OCI-M2 (cell line): ENCODE data around the gene CIBAR2.
A peak's percentile ranks its signal among the peaks of the same experiment; 100 is the strongest.
"Not testable (repeated sequence)": the region's sequence is repeated elsewhere in the genome, so short reads cannot be mapped to it uniquely, and the experiment has no call there.

ENCODE experiments used
- DNase-seq: peaks from one replicate; lab custom pipeline; 2025; ENCODE audit not compliant: unreplicated experiment; lab: John Stamatoyannopoulos, UW

CIBAR2 gene

GRCh38 chr16:85128079-85128837 lies 16.0 kb upstream of the CIBAR2 start:
- no peak for DNase-seq

- DNase-seq: no peak
Measured at GRCh38 chr16:85127379-85127723, 15.1 kb upstream of the CIBAR2 start.

DNA sequence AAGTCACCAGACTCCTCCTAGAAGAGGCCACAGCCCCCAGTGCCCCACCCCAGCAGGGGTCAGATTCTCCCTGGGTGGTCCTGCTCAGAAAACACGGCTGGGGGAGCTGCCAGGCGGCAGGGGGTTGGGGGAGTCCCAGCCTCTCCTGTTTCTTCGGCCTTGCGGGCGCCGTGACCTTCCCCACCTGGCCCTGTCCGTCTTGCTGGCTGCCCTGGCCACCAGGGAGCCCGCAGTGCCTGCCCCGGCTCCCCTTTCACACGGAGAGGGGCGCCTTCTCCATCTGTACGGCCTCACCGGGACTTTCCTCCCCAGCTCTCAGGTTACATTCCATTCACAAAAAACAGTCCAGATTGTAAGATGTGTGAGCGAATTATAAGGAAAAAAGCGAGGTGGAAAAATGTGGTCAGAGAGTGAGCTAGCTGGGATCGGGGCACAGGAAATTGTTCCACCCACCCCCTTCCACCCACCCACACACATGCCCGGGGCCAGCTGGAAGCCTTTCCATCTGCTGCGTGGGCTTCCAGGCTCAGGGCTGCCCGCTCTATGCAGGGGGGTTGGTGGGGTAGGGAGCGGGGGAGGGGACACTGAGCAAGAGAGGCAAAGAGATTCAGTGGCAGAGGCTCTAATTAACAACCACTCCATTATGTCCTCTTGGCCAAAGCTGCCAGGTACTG lies 14.6 kb upstream of the CIBAR2 start:
- DNase-seq: no peak

DNA sequence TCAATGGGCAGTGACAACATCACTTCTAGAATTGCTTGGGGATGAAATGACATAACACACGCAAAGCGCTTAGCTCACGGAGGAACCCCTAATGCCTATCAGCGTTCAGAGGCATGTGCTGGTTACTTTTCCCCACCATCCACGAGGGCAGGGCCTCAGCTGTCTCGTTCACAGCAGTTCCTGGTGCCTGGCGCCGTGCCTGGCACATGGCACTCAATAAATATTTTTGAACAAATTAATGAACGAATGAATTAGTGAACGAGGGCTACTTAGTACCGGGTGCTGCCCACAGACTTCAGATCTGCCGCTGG lies 14.1 kb upstream of the CIBAR2 start:
- no peak for DNase-seq

- no peak for DNase-seq
Measured at GRCh38 chr16:85125570-85126393, 13.5 kb upstream of the CIBAR2 start.

- no peak for DNase-seq
Measured at GRCh38 chr16:85124636-85125346, 12.5 kb upstream of the CIBAR2 start.

GRCh38 chr16:85123891-85124635 lies 11.8 kb upstream of the CIBAR2 start:
- no peak for DNase-seq

- DNase-seq: not testable (repeated sequence)
Measured at GRCh38 chr16:85123441-85123840, 11.2 kb upstream of the CIBAR2 start.

GRCh38 chr16:85120006-85120340 lies 7.7 kb upstream of the CIBAR2 start:
- DNase-seq: no peak

GRCh38 chr16:85117418-85117817 lies 5.1 kb upstream of the CIBAR2 start:
- no peak for DNase-seq

DNA sequence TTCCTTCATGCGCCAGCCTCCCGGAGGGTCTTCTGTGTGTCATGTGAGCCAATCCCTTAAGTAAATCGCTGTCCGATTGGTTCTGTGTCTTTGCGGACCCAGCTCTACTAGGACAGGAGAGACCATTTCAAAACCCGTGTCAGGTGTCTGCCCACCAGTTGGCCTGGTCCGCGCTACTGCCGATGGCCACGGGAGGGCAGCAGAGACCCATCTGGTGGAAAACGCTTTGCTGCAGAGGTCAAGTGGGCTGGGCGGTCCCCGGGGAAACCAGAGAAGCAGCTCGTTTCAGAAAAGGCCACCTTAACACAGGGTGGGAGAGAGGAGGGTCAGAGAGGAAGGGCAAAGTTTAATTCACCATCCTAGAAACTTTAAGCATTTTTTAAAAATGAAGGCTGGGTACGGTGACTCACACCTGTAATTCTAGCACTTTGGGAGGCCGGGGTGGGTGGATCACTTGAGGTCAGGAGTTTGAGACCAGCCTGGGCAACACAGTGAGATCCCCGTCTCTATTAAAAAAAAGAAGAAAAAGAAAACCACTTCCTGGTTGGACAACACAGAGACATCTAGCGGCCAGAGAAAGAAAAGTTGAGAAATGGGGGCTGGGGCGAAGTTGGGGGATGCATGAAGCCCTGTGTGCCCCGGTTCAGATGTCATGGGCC lies 2.8 kb upstream of the CIBAR2 start:
- peak; percentile 13 for DNase-seq

- DNase-seq: no peak
Measured at GRCh38 chr16:85113913-85114312, 1.6 kb upstream of the CIBAR2 start.

DNA sequence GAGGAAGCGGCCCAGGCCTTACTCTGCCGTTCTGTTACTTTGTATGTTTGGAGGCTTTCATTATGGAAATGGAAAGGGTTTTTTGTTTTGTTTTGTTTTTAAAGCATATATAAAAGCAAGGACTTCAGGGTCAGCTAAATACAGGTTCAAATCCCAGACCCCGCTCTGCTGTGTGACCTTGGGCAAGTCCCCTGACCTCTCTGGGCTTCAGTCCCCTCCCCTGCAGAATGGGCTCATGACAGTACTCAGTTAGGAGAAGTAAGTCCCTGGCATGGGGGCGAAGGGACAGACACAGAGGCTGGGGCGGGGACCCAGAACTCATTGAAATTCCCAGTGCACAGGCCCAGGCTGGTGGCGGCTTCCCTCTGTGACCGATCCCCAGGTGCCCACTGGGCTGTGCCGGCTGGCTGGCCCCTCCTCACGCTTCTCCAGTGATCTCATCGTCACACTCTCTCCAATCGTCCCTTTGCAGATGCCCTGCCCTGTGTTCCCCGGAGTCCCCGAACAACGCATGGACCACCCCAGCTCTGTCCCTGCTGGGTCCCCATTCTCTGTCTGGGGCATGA lies 979 bp upstream of the CIBAR2 start:
- DNase-seq: no peak

- DNase-seq: no peak
Measured at GRCh38 chr16:85111184-85111583, 1.1 kb downstream of the CIBAR2 start.

GRCh38 chr16:85110105-85110504 lies 2.2 kb downstream of the CIBAR2 start:
- DNase-seq: no peak

DNA sequence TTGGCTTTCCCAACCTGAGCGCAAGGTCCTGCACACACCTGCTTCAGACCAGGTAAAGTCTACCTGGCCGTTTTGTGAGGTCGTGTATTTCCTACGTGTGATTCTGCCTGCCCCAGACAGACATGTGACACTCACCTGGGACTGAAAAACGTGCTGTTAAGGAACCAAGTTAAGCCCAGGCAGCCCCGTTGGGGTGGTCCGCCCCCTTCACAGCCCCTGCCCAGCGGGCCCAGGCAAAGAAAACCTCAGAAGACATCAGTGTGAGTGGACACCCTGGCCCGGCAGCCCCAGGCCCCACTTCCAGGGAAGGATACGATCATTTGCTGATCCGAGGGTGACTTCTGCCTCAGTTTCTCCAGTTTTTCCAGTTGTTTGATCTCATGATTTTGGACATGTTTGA lies 4.7 kb downstream of the CIBAR2 start:
- no peak for DNase-seq

- no peak for DNase-seq
Measured at GRCh38 chr16:85107083-85107482, 5.2 kb downstream of the CIBAR2 start.

- DNase-seq: no peak
Measured at GRCh38 chr16:85105475-85105874, 6.8 kb downstream of the CIBAR2 start.

DNA sequence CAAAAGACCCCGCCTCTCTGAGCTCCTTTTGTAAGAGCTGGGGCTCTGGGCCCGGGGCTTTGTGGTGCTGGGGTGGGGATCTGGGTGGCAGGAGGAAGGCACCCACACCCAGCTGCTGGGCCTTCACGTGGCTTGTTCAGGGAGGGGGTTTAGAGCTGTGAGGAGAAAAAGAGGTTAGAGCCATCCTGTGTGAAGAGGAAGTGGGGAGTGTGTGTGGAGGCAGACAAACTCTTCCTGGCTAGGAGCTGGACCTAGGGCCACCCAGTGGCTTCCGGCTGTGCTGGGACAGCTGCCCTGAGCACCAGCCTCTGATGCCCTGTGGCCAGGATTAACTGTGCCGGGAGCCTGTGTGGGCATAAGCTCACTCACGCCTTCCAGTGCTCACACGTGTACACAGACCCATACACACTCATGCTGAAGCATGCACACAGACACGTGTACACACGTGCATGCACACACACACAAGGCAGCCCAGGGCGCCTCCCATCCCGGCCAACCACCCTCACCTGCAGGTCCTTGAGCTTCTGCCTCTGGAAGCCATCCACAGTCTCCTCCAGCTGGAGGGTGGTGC lies 7.4 kb downstream of the CIBAR2 start:
- DNase-seq: no peak

DNA sequence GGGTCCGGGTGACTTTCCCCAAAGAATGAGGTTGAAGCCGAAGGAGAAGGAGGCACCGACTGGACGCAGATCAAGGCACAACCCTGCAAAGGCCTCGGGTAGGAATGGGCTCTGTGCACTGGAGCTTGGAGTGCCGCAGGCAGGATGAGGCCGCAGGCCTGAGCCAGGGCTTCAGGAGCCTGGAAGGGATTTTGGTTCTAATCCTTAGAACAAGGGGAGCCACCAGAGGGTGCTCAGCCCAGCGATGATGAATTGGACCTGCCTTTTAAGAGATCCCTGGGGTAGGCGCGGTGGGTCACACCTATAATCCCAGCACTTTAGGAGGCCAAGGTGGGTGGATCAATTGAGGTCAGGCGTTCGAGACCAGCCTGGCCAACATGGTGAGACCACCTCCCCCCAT lies 8.1 kb downstream of the CIBAR2 start:
- DNase-seq: no peak
